ENCODE results near the gene LRRC37A3. TPM values are rescaled to one million over a fixed set of nuclear protein-coding genes. Genes with fewer than 3 reads are reported as not detected.
"Not testable (repeated sequence)": the region's sequence is repeated elsewhere in the genome, so short reads cannot be mapped to it uniquely, and the experiment has no call there.

LRRC37A3 gene
- total and polyA plus RNA-seq, 2 donors (not counting 1 experiment from before 2014, with no cell fraction given), result 2.3 to 7.3 TPM

DNA sequence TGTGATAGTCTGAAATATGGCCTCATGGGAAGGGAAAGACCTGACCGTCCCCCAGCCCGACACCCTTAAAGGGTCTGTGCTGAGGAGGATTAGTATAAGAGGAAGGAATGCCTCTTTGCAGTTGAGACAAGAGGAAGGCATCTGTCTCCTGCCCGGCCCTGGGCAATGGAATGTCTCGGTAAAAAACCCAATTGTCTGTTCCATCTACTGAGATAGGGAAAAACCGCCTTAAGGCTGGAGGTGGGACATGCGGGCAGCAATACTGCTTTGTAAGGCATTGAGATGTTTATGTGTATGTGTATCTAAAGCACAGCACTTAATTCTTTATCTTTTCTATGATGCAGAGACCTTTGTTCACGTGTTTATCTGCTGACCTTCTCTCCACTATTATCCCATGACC, 11.1 kb upstream of the LRRC37A3 start:
- H3K36me3 ChIP-seq (ENCODE audit: control insufficient read depth, insufficient read depth, low read length), result not testable (repeated sequence)

DNA sequence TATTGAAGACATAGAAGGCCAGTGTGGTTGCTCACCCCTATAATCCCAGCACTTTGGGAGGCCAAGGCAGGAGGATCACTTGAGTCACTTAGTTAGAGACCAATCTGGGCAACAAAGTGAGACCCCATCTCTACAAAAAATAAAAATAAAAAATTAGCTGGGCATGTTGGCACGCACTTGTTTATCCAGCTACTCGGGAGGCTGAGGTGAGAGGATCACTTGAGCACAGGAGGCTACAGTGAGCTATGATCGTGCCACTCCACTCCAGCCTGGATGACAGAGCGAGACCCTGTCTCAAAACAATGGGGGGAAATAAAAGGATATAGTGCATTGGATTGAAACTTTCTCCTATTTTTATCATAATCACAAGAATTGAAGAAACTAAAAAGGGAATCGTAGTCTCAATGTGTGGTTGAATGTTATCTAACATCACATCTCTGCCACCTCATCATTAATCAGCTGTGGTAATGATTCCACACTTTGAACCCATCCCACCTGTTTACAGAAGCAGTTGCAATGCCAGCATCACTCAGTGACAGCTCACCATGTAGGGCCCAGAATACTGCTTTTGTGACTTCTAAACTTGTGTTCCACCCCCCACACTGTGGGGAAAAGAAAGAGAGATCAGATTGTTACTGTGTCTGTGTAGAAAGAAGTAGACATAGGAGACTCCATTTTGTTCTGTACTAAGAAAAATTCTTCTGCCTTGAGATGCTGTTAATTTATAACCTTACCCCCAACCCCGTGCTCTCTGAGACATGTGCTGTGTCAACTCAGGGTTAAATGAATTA, 10.3 kb upstream of the LRRC37A3 start:
- not testable (repeated sequence) for H3K4me2 ChIP-seq (ENCODE audit: extremely low read depth, insufficient read depth, low read length); H3K79me2 ChIP-seq (ENCODE audit: control insufficient read depth, insufficient read depth, low read length); H3K27me3 ChIP-seq (ENCODE audit: control insufficient read depth, insufficient read depth, low read length); H4K20me1 ChIP-seq (ENCODE audit: control insufficient read depth, extremely low read depth, insufficient read depth, low read length); H3K4me1 ChIP-seq (ENCODE audit: control insufficient read depth, extremely low read depth, insufficient read depth, low read length); H3K27ac ChIP-seq (ENCODE audit: insufficient read depth, low read length); H2AFZ ChIP-seq (ENCODE audit: low read length); H3K36me3 ChIP-seq (ENCODE audit: control insufficient read depth, insufficient read depth, low read length); H3K9me3 ChIP-seq (ENCODE audit: control insufficient read depth, insufficient read depth, low read depth, low read length); H3K9ac ChIP-seq (ENCODE audit: insufficient read depth, low read length); H3K4me3 ChIP-seq (replicated peaks in 1 of 4; ENCODE audit: control extremely low read depth in 1 of 4, insufficient read depth in 1 of 4, low read depth in 3 of 4, low read length in 4 of 4)
- peak in 1 of 2 donors; percentile 57 for DNase-seq (ENCODE audit: low read depth in 2 of 2)

More for the DNA sequence above, 11.1 kb upstream of the LRRC37A3 start:
- not testable (repeated sequence) for H3K9ac ChIP-seq (ENCODE audit: insufficient read depth, low read length); H3K79me2 ChIP-seq (ENCODE audit: control insufficient read depth, insufficient read depth, low read length); H3K27me3 ChIP-seq (ENCODE audit: control insufficient read depth, insufficient read depth, low read length); H3K4me1 ChIP-seq (ENCODE audit: control insufficient read depth, extremely low read depth, insufficient read depth, low read length); H2AFZ ChIP-seq (ENCODE audit: low read length); H3K4me3 ChIP-seq (replicated peaks in 1 of 4; ENCODE audit: control extremely low read depth in 1 of 4, insufficient read depth in 1 of 4, low read depth in 3 of 4, low read length in 4 of 4); H3K27ac ChIP-seq (ENCODE audit: insufficient read depth, low read length); H4K20me1 ChIP-seq (ENCODE audit: control insufficient read depth, extremely low read depth, insufficient read depth, low read length); H3K4me2 ChIP-seq (ENCODE audit: extremely low read depth, insufficient read depth, low read length); H3K9me3 ChIP-seq (ENCODE audit: control insufficient read depth, insufficient read depth, low read depth, low read length); DNase-seq (ENCODE audit: low read depth in 2 of 2)

DNA sequence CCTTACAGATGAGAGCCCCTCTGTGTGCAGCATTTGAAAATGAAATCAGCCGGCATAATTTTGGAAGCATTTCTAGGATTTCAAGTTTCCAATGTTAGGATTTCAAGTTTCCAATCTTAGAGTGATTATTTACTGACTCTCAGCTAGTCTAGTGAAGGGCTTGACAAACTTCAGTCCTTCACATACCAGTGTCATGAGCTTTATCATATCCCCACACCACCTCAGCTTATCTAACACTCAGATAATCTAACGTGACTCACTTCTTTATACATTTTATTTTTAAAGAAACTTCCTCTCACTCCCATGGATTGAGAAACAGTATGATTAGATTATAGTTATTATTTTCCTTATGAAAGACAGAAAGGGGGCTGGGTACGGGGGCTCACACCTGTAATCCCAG, 9.4 kb upstream of the LRRC37A3 start:
- not testable (repeated sequence) for H3K9ac ChIP-seq (ENCODE audit: insufficient read depth, low read length); H3K4me1 ChIP-seq (ENCODE audit: control insufficient read depth, extremely low read depth, insufficient read depth, low read length); H3K36me3 ChIP-seq (ENCODE audit: control insufficient read depth, insufficient read depth, low read length); H4K20me1 ChIP-seq (ENCODE audit: control insufficient read depth, extremely low read depth, insufficient read depth, low read length); H3K4me2 ChIP-seq (ENCODE audit: extremely low read depth, insufficient read depth, low read length); H3K9me3 ChIP-seq (ENCODE audit: control insufficient read depth, insufficient read depth, low read depth, low read length); H3K79me2 ChIP-seq (ENCODE audit: control insufficient read depth, insufficient read depth, low read length); H2AFZ ChIP-seq (ENCODE audit: low read length); H3K27ac ChIP-seq (ENCODE audit: insufficient read depth, low read length); DNase-seq (ENCODE audit: low read depth in 2 of 2); H3K4me3 ChIP-seq (replicated peaks in 1 of 4; ENCODE audit: control extremely low read depth in 1 of 4, insufficient read depth in 1 of 4, low read depth in 3 of 4, low read length in 4 of 4); H3K27me3 ChIP-seq (ENCODE audit: control insufficient read depth, insufficient read depth, low read length)

DNA sequence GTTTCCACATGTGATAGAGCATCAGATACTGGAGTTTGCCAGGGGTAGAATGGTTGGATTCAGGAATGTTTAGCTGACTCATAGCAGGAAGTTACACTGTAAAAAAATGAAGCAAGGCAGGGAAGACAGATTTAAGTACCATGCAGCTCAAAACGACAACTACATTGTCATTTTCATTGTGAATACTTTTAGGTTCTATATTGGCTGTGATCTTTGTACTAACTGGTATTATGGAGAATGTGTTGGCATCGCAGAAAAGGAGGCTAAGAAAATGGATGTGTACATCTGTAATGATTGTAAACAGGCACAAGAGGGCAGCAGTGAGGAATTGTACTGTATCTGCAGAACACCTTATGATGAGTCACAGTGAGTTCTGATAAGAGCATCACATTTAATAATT, 8.2 kb upstream of the LRRC37A3 start:
- not testable (repeated sequence) for H3K36me3 ChIP-seq (ENCODE audit: control insufficient read depth, insufficient read depth, low read length); H3K27ac ChIP-seq (ENCODE audit: insufficient read depth, low read length); H3K9me3 ChIP-seq (ENCODE audit: control insufficient read depth, insufficient read depth, low read depth, low read length); H3K9ac ChIP-seq (ENCODE audit: insufficient read depth, low read length); H3K4me1 ChIP-seq (ENCODE audit: control insufficient read depth, extremely low read depth, insufficient read depth, low read length); H3K27me3 ChIP-seq (ENCODE audit: control insufficient read depth, insufficient read depth, low read length); H3K4me3 ChIP-seq (replicated peaks in 1 of 4; ENCODE audit: control extremely low read depth in 1 of 4, insufficient read depth in 1 of 4, low read depth in 3 of 4, low read length in 4 of 4); H3K4me2 ChIP-seq (ENCODE audit: extremely low read depth, insufficient read depth, low read length); H4K20me1 ChIP-seq (ENCODE audit: control insufficient read depth, extremely low read depth, insufficient read depth, low read length); H3K79me2 ChIP-seq (ENCODE audit: control insufficient read depth, insufficient read depth, low read length)
- DNase-seq (ENCODE audit: low read depth in 2 of 2), result peak; percentile 48 to 67
- TF ChIP-seq, protein P1, sequence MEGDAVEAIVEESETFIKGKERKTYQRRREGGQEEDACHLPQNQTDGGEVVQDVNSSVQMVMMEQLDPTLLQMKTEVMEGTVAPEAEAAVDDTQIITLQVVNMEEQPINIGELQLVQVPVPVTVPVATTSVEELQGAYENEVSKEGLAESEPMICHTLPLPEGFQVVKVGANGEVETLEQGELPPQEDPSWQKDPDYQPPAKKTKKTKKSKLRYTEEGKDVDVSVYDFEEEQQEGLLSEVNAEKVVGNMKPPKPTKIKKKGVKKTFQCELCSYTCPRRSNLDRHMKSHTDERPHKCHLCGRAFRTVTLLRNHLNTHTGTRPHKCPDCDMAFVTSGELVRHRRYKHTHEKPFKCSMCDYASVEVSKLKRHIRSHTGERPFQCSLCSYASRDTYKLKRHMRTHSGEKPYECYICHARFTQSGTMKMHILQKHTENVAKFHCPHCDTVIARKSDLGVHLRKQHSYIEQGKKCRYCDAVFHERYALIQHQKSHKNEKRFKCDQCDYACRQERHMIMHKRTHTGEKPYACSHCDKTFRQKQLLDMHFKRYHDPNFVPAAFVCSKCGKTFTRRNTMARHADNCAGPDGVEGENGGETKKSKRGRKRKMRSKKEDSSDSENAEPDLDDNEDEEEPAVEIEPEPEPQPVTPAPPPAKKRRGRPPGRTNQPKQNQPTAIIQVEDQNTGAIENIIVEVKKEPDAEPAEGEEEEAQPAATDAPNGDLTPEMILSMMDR (conservative IDR thresholded peaks at IDR 0.05 in 1 of 2, IDR thresholded peaks at IDR 0.05 in 1 of 2; ENCODE audit: low read depth in 1 of 2, low read length in 2 of 2), result peak; percentile 41 to 45
- H2AFZ ChIP-seq (ENCODE audit: low read length), result peak overlapping the region; percentile 63

DNA sequence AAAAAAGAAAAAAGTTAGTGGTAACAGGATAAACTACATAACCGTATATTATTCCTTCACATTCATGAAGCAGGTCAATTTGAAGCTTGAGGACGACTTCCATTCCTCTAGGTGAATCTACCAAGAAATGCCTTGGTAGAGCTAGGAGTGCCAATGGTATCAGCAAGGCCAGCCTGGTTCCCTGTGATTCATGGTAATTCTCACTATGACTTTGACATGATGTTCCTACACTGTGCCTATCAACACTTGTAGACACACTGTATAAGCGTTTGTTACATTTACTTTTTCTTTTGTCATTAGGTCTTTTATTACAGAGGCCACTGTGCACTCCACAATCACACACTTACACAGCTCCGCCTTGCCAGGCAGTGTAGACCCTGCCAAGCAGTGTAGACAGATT, 7.2 kb upstream of the LRRC37A3 start:
- H3K4me3 ChIP-seq (replicated peaks in 1 of 4; ENCODE audit: control extremely low read depth in 1 of 4, insufficient read depth in 1 of 4, low read depth in 3 of 4, low read length in 4 of 4); H3K4me2 ChIP-seq (ENCODE audit: extremely low read depth, insufficient read depth, low read length); H3K9ac ChIP-seq (ENCODE audit: insufficient read depth, low read length); DNase-seq (ENCODE audit: low read depth in 2 of 2); H3K9me3 ChIP-seq (ENCODE audit: control insufficient read depth, insufficient read depth, low read depth, low read length); H3K27me3 ChIP-seq (ENCODE audit: control insufficient read depth, insufficient read depth, low read length); H3K79me2 ChIP-seq (ENCODE audit: control insufficient read depth, insufficient read depth, low read length); H2AFZ ChIP-seq (ENCODE audit: low read length); H3K36me3 ChIP-seq (ENCODE audit: control insufficient read depth, insufficient read depth, low read length); H3K27ac ChIP-seq (ENCODE audit: insufficient read depth, low read length); H3K4me1 ChIP-seq (ENCODE audit: control insufficient read depth, extremely low read depth, insufficient read depth, low read length); H4K20me1 ChIP-seq (ENCODE audit: control insufficient read depth, extremely low read depth, insufficient read depth, low read length): not testable (repeated sequence)

DNA sequence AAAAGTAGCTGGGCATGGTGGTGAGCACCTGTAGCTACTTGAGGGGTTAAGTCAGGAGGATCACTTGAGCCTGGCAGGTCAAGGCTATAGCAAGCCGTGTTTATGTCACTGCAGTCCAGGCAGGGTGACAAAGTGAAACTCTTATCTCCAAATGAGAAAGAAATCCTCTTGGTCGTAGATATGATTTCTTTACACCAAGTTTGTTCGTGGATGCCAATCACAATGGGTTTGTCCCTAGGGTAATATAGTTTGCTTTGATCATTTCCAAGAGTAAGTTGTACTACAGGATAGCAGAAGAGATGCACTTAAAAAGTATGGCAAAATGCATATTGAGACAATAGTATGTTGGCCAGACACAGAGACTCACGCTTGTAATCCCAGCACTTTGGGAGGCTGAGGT, 6.0 kb upstream of the LRRC37A3 start:
- H3K9me3 ChIP-seq (ENCODE audit: control insufficient read depth, insufficient read depth, low read depth, low read length); H3K27ac ChIP-seq (ENCODE audit: insufficient read depth, low read length); H3K27me3 ChIP-seq (ENCODE audit: control insufficient read depth, insufficient read depth, low read length); H4K20me1 ChIP-seq (ENCODE audit: control insufficient read depth, extremely low read depth, insufficient read depth, low read length); DNase-seq (ENCODE audit: low read depth in 2 of 2); H3K4me3 ChIP-seq (replicated peaks in 1 of 4; ENCODE audit: control extremely low read depth in 1 of 4, insufficient read depth in 1 of 4, low read depth in 3 of 4, low read length in 4 of 4); H2AFZ ChIP-seq (ENCODE audit: low read length); H3K9ac ChIP-seq (ENCODE audit: insufficient read depth, low read length); H3K79me2 ChIP-seq (ENCODE audit: control insufficient read depth, insufficient read depth, low read length); H3K4me2 ChIP-seq (ENCODE audit: extremely low read depth, insufficient read depth, low read length); H3K4me1 ChIP-seq (ENCODE audit: control insufficient read depth, extremely low read depth, insufficient read depth, low read length); H3K36me3 ChIP-seq (ENCODE audit: control insufficient read depth, insufficient read depth, low read length): not testable (repeated sequence)
